ENCODE results near the gene TMEM30A. TPM values are rescaled to one million over a fixed set of nuclear protein-coding genes. Genes with fewer than 3 reads are reported as not detected.

The TMEM30A gene
- total RNA-seq, 2 experiments from 2014 or later = 39.7 to 39.9 TPM

- DNase-seq (no peak), ATAC-seq (peak; percentile 74)
- no peaks in the 10 kb centered on the region for H3K9me3 Mint-ChIP-seq
- H3K36me3 Mint-ChIP-seq (ENCODE audit: low read depth) = no peaks in the 10 kb centered on the region
- ChIA-PET CTCF (interaction anchor here (0.7 to 2.8 kb wide), 28 partner anchors 8 to 245 kb away, joined by 3 to 12 read pairs (median 4); partner anchors contain the start of genes COX7A2, FILIP1 and TMEM30A), POLR2A (interaction anchor here (0.9 kb wide), 1 partner anchor 13 kb away, joined by 3 read pairs; the partner anchor contains the start of gene TMEM30A)
- intact Hi-C loops (cut with micrococcal nuclease) = no loop called here
- H3K4me3 Mint-ChIP-seq = no peak overlapping the region
- TF ChIP-seq CTCF (IDR thresholded peaks at IDR 0.05) = peak; percentile 79
- H3K27ac Mint-ChIP-seq = no peak overlapping the region
- no peaks in the 10 kb centered on the region for H3K27me3 Mint-ChIP-seq
- H3K4me1 Mint-ChIP-seq (ENCODE audit: low read depth) = peaks cover 6% of the 10 kb centered on the region
Observed at GRCh38 chr6:75296811-75297779, 12.5 kb upstream of the TMEM30A start.

GRCh38 chr6:75292555-75292954 is 8.0 kb upstream of the TMEM30A start:
- intact Hi-C loops (cut with micrococcal nuclease) = no loop called here
- peaks cover 15% of the 10 kb centered on the region for H3K4me1 Mint-ChIP-seq (ENCODE audit: low read depth)
- H3K27me3 Mint-ChIP-seq = no peaks in the 10 kb centered on the region

GRCh38 chr6:75291744-75292143 is 7.2 kb upstream of the TMEM30A start:
- Mint-ChIP-seq H3K4me3 (no peak overlapping the region), H3K27ac (no peak overlapping the region)

More at GRCh38 chr6:75292555-75292954, 8.0 kb upstream of the TMEM30A start:
- no peak for TF ChIP-seq CTCF (IDR thresholded peaks at IDR 0.05)
- ChIA-PET POLR2A (no interaction called here), CTCF (no interaction called here)
- no peak overlapping the region for H3K4me3 Mint-ChIP-seq
- ATAC-seq (no peak), DNase-seq (no peak)
- no peak overlapping the region for H3K27ac Mint-ChIP-seq
- H3K36me3 Mint-ChIP-seq (ENCODE audit: low read depth) = peaks cover 5% of the 10 kb centered on the region
- H3K9me3 Mint-ChIP-seq = no peaks in the 10 kb centered on the region

GRCh38 chr6:75291331-75291730 is 6.7 kb upstream of the TMEM30A start:
- no peak for ATAC-seq

More at GRCh38 chr6:75291744-75292143, 7.2 kb upstream of the TMEM30A start:
- H3K4me1 Mint-ChIP-seq (ENCODE audit: low read depth) = peaks cover 23% of the 10 kb centered on the region
- ChIA-PET CTCF (interaction anchor here (0.9 kb wide), 1 partner anchor 10 kb away, joined by 5 read pairs; no protein-coding TSS in a partner anchor), POLR2A (no interaction called here)
- H3K27me3 Mint-ChIP-seq = no peaks in the 10 kb centered on the region
- intact Hi-C loops (cut with micrococcal nuclease) = no loop called here
- TF ChIP-seq CTCF (IDR thresholded peaks at IDR 0.05) = no peak
- DNase-seq = no peak
- ATAC-seq = no peak
- peaks cover 8% of the 10 kb centered on the region for H3K36me3 Mint-ChIP-seq (ENCODE audit: low read depth)
- no peaks in the 10 kb centered on the region for H3K9me3 Mint-ChIP-seq

More at GRCh38 chr6:75291331-75291730, 6.7 kb upstream of the TMEM30A start:
- H3K27me3 Mint-ChIP-seq = no peaks in the 10 kb centered on the region
- no peak for TF ChIP-seq CTCF (IDR thresholded peaks at IDR 0.05)
- no peak overlapping the region for H3K27ac Mint-ChIP-seq
- ChIA-PET POLR2A (no interaction called here), CTCF (interaction anchor here (0.9 kb wide), 1 partner anchor 11 kb away, joined by 5 read pairs; no protein-coding TSS in a partner anchor)
- peaks cover 27% of the 10 kb centered on the region for H3K4me1 Mint-ChIP-seq (ENCODE audit: low read depth)
- DNase-seq = no peak
- intact Hi-C loops (cut with micrococcal nuclease) = no loop called here
- peaks cover 8% of the 10 kb centered on the region for H3K36me3 Mint-ChIP-seq (ENCODE audit: low read depth)
- no peak overlapping the region for H3K4me3 Mint-ChIP-seq
- H3K9me3 Mint-ChIP-seq = no peaks in the 10 kb centered on the region

All from activated CD8-positive, alpha-beta T cell treated with anti-CD3 and anti-CD28 coated beads for 36 hours (primary cell).